Endodermal cell (in vitro differentiated cells): Measurements from ENCODE around the gene CACNA1E. TPM values are rescaled to one million over a fixed set of nuclear protein-coding genes. Genes with fewer than 3 reads are reported as not detected.

Experiments
- DNase-seq: peaks from one replicate; pipeline ENCODE4 v3.0.0-alpha.2; 2017
- H3K27ac ChIP-seq: 2 replicates; pipeline ENCODE4 v1.5.1; 2013; ENCODE audit warnings: mild to moderate bottlenecking, low read depth, low read length, moderate library complexity
- H3K27me3 ChIP-seq: 2 replicates; pipeline ENCODE4 v1.6.1; 2013; ENCODE audit warnings: mild to moderate bottlenecking, low read length, moderate library complexity; ENCODE audit not compliant: insufficient read depth, control insufficient read depth, poor library complexity, severe bottlenecking
- H3K36me3 ChIP-seq: 2 replicates; pipeline ENCODE4 v1.7.0; 2013; ENCODE audit warnings: mild to moderate bottlenecking, low read length, moderate library complexity; ENCODE audit not compliant: control insufficient read depth, insufficient read depth
- H3K4me1 ChIP-seq: one replicate; pipeline ENCODE4 v1.7.0; 2013; ENCODE audit warnings: low read length; ENCODE audit not compliant: control insufficient read depth, insufficient read depth
- H3K4me3 ChIP-seq: 2 replicates; pipeline ENCODE4 v1.5.1; 2013; ENCODE audit warnings: mild to moderate bottlenecking, low read length, moderate library complexity
- H3K9ac ChIP-seq: 2 replicates; pipeline ENCODE4 v1.6.1; 2013; ENCODE audit warnings: mild to moderate bottlenecking, low read length, moderate library complexity; ENCODE audit not compliant: poor library complexity, severe bottlenecking; ENCODE audit errors: extremely low read depth
- H3K9me3 ChIP-seq: 2 replicates; pipeline ENCODE4 v1.6.1; 2013; ENCODE audit warnings: mild to moderate bottlenecking, low read length, moderate library complexity; ENCODE audit not compliant: control insufficient read depth
- H3K27ac Mint-ChIP-seq: 2 replicates; pipeline ENCODE4 v1.8.0; 2020; ENCODE audit warnings: mixed read lengths
- H3K27me3 Mint-ChIP-seq: 2 replicates; pipeline ENCODE4 v1.8.0; 2021; ENCODE audit warnings: mild to moderate bottlenecking, mixed read lengths; ENCODE audit not compliant: insufficient read depth
- H3K36me3 Mint-ChIP-seq: 2 replicates; pipeline ENCODE4 v1.8.0; 2020; ENCODE audit warnings: low read depth, mixed read lengths
- H3K4me1 Mint-ChIP-seq: 2 replicates; pipeline ENCODE4 v1.8.0; 2020; ENCODE audit warnings: mixed read lengths
- H3K4me3 Mint-ChIP-seq: 2 replicates; pipeline ENCODE4 v1.8.0; 2020; ENCODE audit warnings: mild to moderate bottlenecking, moderate library complexity, mixed read lengths
- H3K9me3 Mint-ChIP-seq: 2 replicates; pipeline ENCODE4 v1.8.0; 2020; ENCODE audit warnings: mild to moderate bottlenecking, mixed read lengths
- WGBS, 2 experiments: methylation state at CpG; one replicate each; pipeline versions ENCODE4 v1.1.5 to v1.1.7; 2013; ENCODE audit warnings: missing lambda C conversion rate in 2 of 2, mixed read lengths in 1 of 2; ENCODE audit not compliant: insufficient coverage in 1 of 2, insufficient read length in 1 of 2; 5-methylcytosine and 5-hydroxymethylcytosine counted together
- total RNA-seq, 2 donors: library from RNA; stranded (reverse); fragmentation: NEBNext Ultra II Directional in 1 of 2; extraction: Animal tissue kit (Norgen Biotek cat#: 25700) in 1 of 2; gene quantifications; 2 replicates in 1 of 2; 3 replicates in 1 of 2; pipeline ENCODE4 v1.2.1, GENCODE V29; 2021
- TF ChIP-seq, protein P1 (sequence below): fragments of 200-600 bp; sonication (generic); conservative IDR thresholded peaks from 2 replicates; pipeline ENCODE4 v1.5.0; 2021; ENCODE audit warnings: antibody characterized with exemption, mild to moderate bottlenecking

Gene CACNA1E
- total RNA-seq, 2 donors from 2014 or later: 4.7 to 5.8 TPM

- Histone ChIP-seq H3K27ac (no peak overlapping the region), H3K27me3 (no peaks in the 10 kb centered on the region), H3K9ac (no peak overlapping the region), H3K4me3 (no peak overlapping the region), H3K36me3 (no peaks in the 10 kb centered on the region), H3K4me1 (no peaks in the 10 kb centered on the region), H3K9me3 (no peaks in the 10 kb centered on the region)
- no peak for DNase-seq
- H3K9me3 Mint-ChIP-seq: no peaks in the 10 kb centered on the region
- H3K4me1 Mint-ChIP-seq: no peaks in the 10 kb centered on the region
- WGBS, 2 experiments: no CpG with 5 or more reads among the region's 1 CpG
- no peak overlapping the region for H3K4me3 Mint-ChIP-seq
- no peak overlapping the region for H3K27ac Mint-ChIP-seq
- TF ChIP-seq, protein P1, sequence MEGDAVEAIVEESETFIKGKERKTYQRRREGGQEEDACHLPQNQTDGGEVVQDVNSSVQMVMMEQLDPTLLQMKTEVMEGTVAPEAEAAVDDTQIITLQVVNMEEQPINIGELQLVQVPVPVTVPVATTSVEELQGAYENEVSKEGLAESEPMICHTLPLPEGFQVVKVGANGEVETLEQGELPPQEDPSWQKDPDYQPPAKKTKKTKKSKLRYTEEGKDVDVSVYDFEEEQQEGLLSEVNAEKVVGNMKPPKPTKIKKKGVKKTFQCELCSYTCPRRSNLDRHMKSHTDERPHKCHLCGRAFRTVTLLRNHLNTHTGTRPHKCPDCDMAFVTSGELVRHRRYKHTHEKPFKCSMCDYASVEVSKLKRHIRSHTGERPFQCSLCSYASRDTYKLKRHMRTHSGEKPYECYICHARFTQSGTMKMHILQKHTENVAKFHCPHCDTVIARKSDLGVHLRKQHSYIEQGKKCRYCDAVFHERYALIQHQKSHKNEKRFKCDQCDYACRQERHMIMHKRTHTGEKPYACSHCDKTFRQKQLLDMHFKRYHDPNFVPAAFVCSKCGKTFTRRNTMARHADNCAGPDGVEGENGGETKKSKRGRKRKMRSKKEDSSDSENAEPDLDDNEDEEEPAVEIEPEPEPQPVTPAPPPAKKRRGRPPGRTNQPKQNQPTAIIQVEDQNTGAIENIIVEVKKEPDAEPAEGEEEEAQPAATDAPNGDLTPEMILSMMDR: no peak
- H3K36me3 Mint-ChIP-seq: no peaks in the 10 kb centered on the region
- no peaks in the 10 kb centered on the region for H3K27me3 Mint-ChIP-seq
Observed at GRCh38 chr1:181772714-181773113, 289.4 kb downstream of the CACNA1E start.

- Histone ChIP-seq H3K4me3 (no peak overlapping the region), H3K4me1 (no peaks in the 10 kb centered on the region), H3K27me3 (no peaks in the 10 kb centered on the region), H3K9me3 (no peaks in the 10 kb centered on the region), H3K27ac (no peak overlapping the region), H3K9ac (no peak overlapping the region), H3K36me3 (no peaks in the 10 kb centered on the region)
- TF ChIP-seq, protein P1: no peak
- Mint-ChIP-seq H3K27ac (no peak overlapping the region), H3K9me3 (no peaks in the 10 kb centered on the region), H3K4me3 (no peak overlapping the region), H3K4me1 (peaks cover 2% of the 10 kb centered on the region), H3K36me3 (no peaks in the 10 kb centered on the region), H3K27me3 (no peaks in the 10 kb centered on the region)
- WGBS, 2 experiments: 84 to 96% methylated on average over 8 to 10 of the region's 10 CpGs
- no peak for DNase-seq
Observed at GRCh38 chr1:181776044-181776443, 292.7 kb downstream of the CACNA1E start.

GRCh38 chr1:181777286-181777685 lies 294.0 kb downstream of the CACNA1E start:
- Mint-ChIP-seq H3K9me3 (no peaks in the 10 kb centered on the region), H3K27me3 (no peaks in the 10 kb centered on the region), H3K27ac (no peak overlapping the region), H3K4me1 (peaks cover 2% of the 10 kb centered on the region), H3K4me3 (no peak overlapping the region), H3K36me3 (no peaks in the 10 kb centered on the region)
- no peaks in the 10 kb centered on the region for H3K4me1 ChIP-seq
- 97% methylated on average over 2 of the region's 2 CpGs; no CpG with 5 or more reads in 1 of the 2 experiments for WGBS, 2 experiments
- no peak overlapping the region for H3K27ac ChIP-seq
- H3K36me3 ChIP-seq: no peaks in the 10 kb centered on the region
- no peaks in the 10 kb centered on the region for H3K27me3 ChIP-seq
- no peak for DNase-seq
- TF ChIP-seq, protein P1: no peak
- H3K9ac ChIP-seq: no peak overlapping the region
- no peaks in the 10 kb centered on the region for H3K9me3 ChIP-seq
- no peak overlapping the region for H3K4me3 ChIP-seq
